Stimulated activated naive CD8-positive, alpha-beta T cell treated with anti-CD3 and anti-CD28 coated beads, Interleukin-15, Interleukin-2, amounts not matched to agents 100 U/mL and 50 U/mL, for 24 hours (primary cell): ENCODE measurements around the gene NT5C.
A peak's percentile ranks its signal among the peaks of the same experiment; 100 is the strongest.
"Not testable (repeated sequence)": the region's sequence is repeated elsewhere in the genome, so short reads cannot be mapped to it uniquely, and the experiment has no call there.

ENCODE experiments used
- ATAC-seq: fragments of 150-1000 bp; cut with Tn5 transposase; one replicate; pipeline ENCODE4 v1.10.0; 2021
- DNase-seq: peaks from one replicate; pipeline ENCODE4 v3.0.0; 2021

NT5C gene

GRCh38 chr17:75131278-75132017, at the start of gene NT5C:
Gene NT5C, minus strand, starts transcription at chr17:75131742. Its CDS starts 35 bp downstream, at chr17:75131707.
- peak; percentile 86 for DNase-seq
- peak; percentile 88 for ATAC-seq

GRCh38 chr17:75181110-75181509, 49.6 kb upstream of the NT5C start:
- ATAC-seq, result no peak
- DNase-seq, result no peak

- DNase-seq (no peak), ATAC-seq (no peak)
Observed at GRCh38 chr17:75178453-75178852, 46.9 kb upstream of the NT5C start.

- DNase-seq, result no peak
- no peak for ATAC-seq
Observed at GRCh38 chr17:75176625-75177024, 45.1 kb upstream of the NT5C start.

GRCh38 chr17:75174996-75175395, 43.5 kb upstream of the NT5C start:
- DNase-seq, result no peak
- no peak for ATAC-seq

- no peak for DNase-seq
- ATAC-seq, result no peak
Observed at GRCh38 chr17:75173526-75173925, 42.0 kb upstream of the NT5C start.

- ATAC-seq (no peak), DNase-seq (no peak)
Observed at GRCh38 chr17:75168998-75169397, 37.5 kb upstream of the NT5C start.

- not testable (repeated sequence) for DNase-seq, ATAC-seq
Observed at GRCh38 chr17:75164606-75165005, 33.1 kb upstream of the NT5C start.

- ATAC-seq (no peak), DNase-seq (no peak)
Observed at GRCh38 chr17:75163074-75163473, 31.5 kb upstream of the NT5C start.

- ATAC-seq (no peak), DNase-seq (no peak)
Observed at GRCh38 chr17:75160211-75160610, 28.7 kb upstream of the NT5C start.

GRCh38 chr17:75159196-75160031, 27.9 kb upstream of the NT5C start:
- ATAC-seq (no peak), DNase-seq (no peak)

- not testable (repeated sequence) for ATAC-seq, DNase-seq
Observed at GRCh38 chr17:75158480-75158879, 26.9 kb upstream of the NT5C start.

- DNase-seq (no peak), ATAC-seq (no peak)
Observed at GRCh38 chr17:75155191-75155601, 23.7 kb upstream of the NT5C start.

GRCh38 chr17:75154195-75155106, 22.9 kb upstream of the NT5C start, which contains the start of gene JPT1:
Gene JPT1, minus strand, starts transcription at chr17:75154512. Its CDS starts 115 bp downstream, at chr17:75154397.
- peak; percentile 98 for DNase-seq
- peak; percentile 99 for ATAC-seq

GRCh38 chr17:75153780-75154194, 22.2 kb upstream of the NT5C start:
- ATAC-seq (peak; percentile 9), DNase-seq (peak; percentile 38)

- ATAC-seq (no peak), DNase-seq (peak; percentile 36)
Observed at GRCh38 chr17:75152922-75153779, 21.6 kb upstream of the NT5C start.

GRCh38 chr17:75152523-75152921, 21.0 kb upstream of the NT5C start:
- ATAC-seq (no peak), DNase-seq (no peak)

GRCh38 chr17:75151930-75152329, 20.4 kb upstream of the NT5C start:
- DNase-seq, result no peak
- no peak for ATAC-seq

GRCh38 chr17:75147878-75148546, 16.5 kb upstream of the NT5C start:
- DNase-seq, result no peak
- no peak for ATAC-seq

- ATAC-seq (no peak), DNase-seq (no peak)
Observed at GRCh38 chr17:75146592-75146991, 15.1 kb upstream of the NT5C start.
